A549 (cell line): ENCODE measurements around the gene KRT73. TPM values are rescaled to one million over a fixed set of nuclear protein-coding genes. Genes with fewer than 3 reads are reported as not detected.

Experiments
- ATAC-seq, 2 experiments: fragments of 200-7000 bp in 1 of 2; fragments of >200 bp in 1 of 2; cut with Nextera tagmentation in 1 of 2; cut with Tn5 transposase in 1 of 2; 3 replicates each; pipeline versions ENCODE4 v1.8.0 to v1.9.1; 2018 to 2020; ENCODE audit warnings: mild to moderate bottlenecking in 1 of 2, moderate library complexity in 1 of 2
- CTCF ChIA-PET: fragments of 300-600 bp; sonication (Branson Sonifier 250); formaldehyde crosslinking; extraction: SDS; loops from one replicate; lab custom pipeline; 2021; ENCODE audit warnings: antibody characterized with exemption, inconsistent platforms; lab: Yijun Ruan, JAX
- POLR2A ChIA-PET: fragments of 350-600 bp; formaldehyde crosslinking; extraction: SDS; loops from one replicate; lab custom pipeline; 2021; ENCODE audit warnings: antibody characterized with exemption, inconsistent platforms; lab: Yijun Ruan, JAX
- DNase-seq, 2 experiments: peaks; one replicate each; pipeline versions ENCODE4 v3.0.0 to v3.0.0-alpha.2; 2011 to 2016; ENCODE audit warnings: low read depth in 1 of 2, low spot score in 1 of 2
- FAIRE-seq: peaks from 2 replicates; lab custom pipeline; 2011; peaks lifted over from hg19 to GRCh38; lab: Jason Lieb, UNC
- H3K27ac ChIP-seq, 2 experiments: fragments of >200 bp; sonication (Bioruptor Twin); formaldehyde crosslinking; 3 replicates each; pipeline ENCODE4 v1.5.1; 2016 to 2017
- H3K4me1 ChIP-seq: fragments of >200 bp; sonication (Bioruptor Twin); formaldehyde crosslinking; 3 replicates; pipeline ENCODE4 v1.6.1; 2016
- H3K4me2 ChIP-seq: fragments of >200 bp; sonication (Bioruptor Twin); formaldehyde crosslinking; 3 replicates; pipeline ENCODE4 v1.6.1; 2016
- H3K4me3 ChIP-seq: fragments of >200 bp; sonication (Bioruptor Twin); formaldehyde crosslinking; 3 replicates; pipeline ENCODE4 v1.5.1; 2016
- H3K9me3 ChIP-seq: fragments of >200 bp; sonication (Bioruptor Twin); formaldehyde crosslinking; 3 replicates; pipeline ENCODE4 v1.6.1; 2016
- CBX2 ChIP-seq: fragments of 200-600 bp; sonication (generic); IDR thresholded peaks from 2 replicates; pipeline ENCODE4 v1.6.1; 2016; ENCODE audit warnings: low read depth, mild to moderate bottlenecking, borderline replicate concordance
- CBX8 ChIP-seq: fragments of 200-600 bp; sonication (generic); IDR thresholded peaks from 2 replicates; pipeline ENCODE4 v1.6.1; 2016
- CHD4 ChIP-seq: fragments of 200-600 bp; sonication (generic); IDR thresholded peaks from 2 replicates; pipeline ENCODE4 v1.6.1; 2016; ENCODE audit warnings: antibody characterized with exemption, mild to moderate bottlenecking, borderline replicate concordance
- EHMT2 ChIP-seq: fragments of 200-600 bp; sonication (generic); IDR thresholded peaks from 2 replicates; pipeline ENCODE4 v1.6.1; 2016; ENCODE audit warnings: antibody characterized with exemption, low read depth, mild to moderate bottlenecking, moderate library complexity
- ESRRA ChIP-seq: fragments of 150-350 bp; IDR thresholded peaks from 2 replicates; pipeline ENCODE4 v1.6.1; 2014; ENCODE audit warnings: mild to moderate bottlenecking, low read length, borderline replicate concordance
- FOSB ChIP-seq: fragments of 250-450 bp; sonication (Bioruptor Pico); IDR thresholded peaks from 2 replicates; pipeline ENCODE4 v1.5.0; 2020; ENCODE audit warnings: mild to moderate bottlenecking, moderate library complexity
- GATA3 ChIP-seq: IDR thresholded peaks from 2 replicates; pipeline ENCODE4 v1.6.1; 2012; ENCODE audit warnings: borderline replicate concordance
- HOXB13 ChIP-seq: fragments of 250-450 bp; sonication (Bioruptor Pico); IDR thresholded peaks from 2 replicates; pipeline ENCODE4 v1.5.0; 2020; ENCODE audit warnings: low read depth, mild to moderate bottlenecking, moderate library complexity
- HOXB5 ChIP-seq: fragments of 250-450 bp; sonication (Bioruptor Pico); IDR thresholded peaks from 2 replicates; pipeline ENCODE4 v1.5.0; 2020; ENCODE audit warnings: mild to moderate bottlenecking, moderate library complexity
- JUN ChIP-seq, 2 experiments: fragments of >200 bp; sonication (Bioruptor Twin); formaldehyde crosslinking; IDR thresholded peaks; 2 replicates in 1 of 2; 3 replicates in 1 of 2; pipeline ENCODE4 v1.6.1; 2016 to 2017
- MAFK ChIP-seq: fragments of 450-650 bp; IDR thresholded peaks from 2 replicates; pipeline ENCODE4 v1.6.1; 2014; ENCODE audit not compliant: partially characterized antibody
- RAD21 ChIP-seq, 2 experiments: fragments of >200 bp in 1 of 2; sonication (Bioruptor Twin) in 1 of 2; formaldehyde crosslinking in 1 of 2; IDR thresholded peaks in 1 of 2; conservative IDR thresholded peaks in 1 of 2; 2 replicates in 1 of 2; 3 replicates in 1 of 2; pipeline ENCODE4 v1.6.1; 2012 to 2018; ENCODE audit warnings: inconsistent platforms in 1 of 2
- RFX5 ChIP-seq: fragments of 450-650 bp; IDR thresholded peaks from 2 replicates; pipeline ENCODE4 v1.7.1; 2014; ENCODE audit warnings: antibody characterized with exemption, mild to moderate bottlenecking, moderate library complexity
- RNF2 ChIP-seq: fragments of 200-600 bp; sonication (generic); IDR thresholded peaks from 2 replicates; pipeline ENCODE4 v1.6.1; 2016; ENCODE audit warnings: low read depth, mild to moderate bottlenecking, antibody characterized with exemption, moderate library complexity, borderline replicate concordance
- SREBF2 ChIP-seq: fragments of 450-650 bp; IDR thresholded peaks from 2 replicates; pipeline ENCODE4 v1.6.1; 2014; ENCODE audit warnings: mild to moderate bottlenecking, moderate library complexity
- WGBS: methylation state at CpG from one replicate; pipeline ENCODE4 v1.1.6; 2017; ENCODE audit errors: missing lambda C conversion rate; 5-methylcytosine and 5-hydroxymethylcytosine counted together
- polyA plus RNA-seq, 4 experiments: library from polyadenylated mRNA; depleted of rRNA in 3 of 4; stranded (reverse); fragments of >200 nt; fragmentation: RNase III in 1 of 4; extraction: RNeasy Plus Mini Kit Qiagen cat#74134 plus additional on column Dnase treatment in 1 of 4; gene quantifications; 2 replicates in 3 of 4; 3 replicates in 1 of 4; pipeline ENCODE4 v1.2.3, GENCODE V29; 2011 to 2017
- TF ChIP-seq, protein P1 (sequence below): fragments of 250-450 bp; sonication (Bioruptor Pico); IDR thresholded peaks from 2 replicates; pipeline ENCODE4 v1.5.0; 2021; ENCODE audit warnings: mild to moderate bottlenecking, moderate library complexity, borderline replicate concordance
- TF ChIP-seq, protein P2 (sequence below): fragments of 250-450 bp; sonication (Bioruptor Pico); IDR thresholded peaks from 2 replicates; pipeline ENCODE4 v1.5.0; 2020; ENCODE audit warnings: low read depth, mild to moderate bottlenecking, moderate library complexity
- TF ChIP-seq, protein P3 (sequence below): fragments of 450-650 bp; IDR thresholded peaks from 2 replicates; pipeline ENCODE4 v1.6.1; 2014; ENCODE audit warnings: antibody characterized with exemption
- TF ChIP-seq, protein P4 (sequence below): fragments of >200 bp; sonication (Bioruptor Twin); formaldehyde crosslinking; IDR thresholded peaks from 3 replicates; pipeline ENCODE4 v1.5.1; 2016
- TF ChIP-seq, protein P5 (sequence below): fragments of >200 bp; sonication (Bioruptor Twin); formaldehyde crosslinking; IDR thresholded peaks from 2 replicates; pipeline ENCODE4 v1.6.1; 2016

Gene KRT73
- polyA plus RNA-seq, 2 of the 4 experiments (the other 2 are of a cell fraction) = not detected

DNA sequence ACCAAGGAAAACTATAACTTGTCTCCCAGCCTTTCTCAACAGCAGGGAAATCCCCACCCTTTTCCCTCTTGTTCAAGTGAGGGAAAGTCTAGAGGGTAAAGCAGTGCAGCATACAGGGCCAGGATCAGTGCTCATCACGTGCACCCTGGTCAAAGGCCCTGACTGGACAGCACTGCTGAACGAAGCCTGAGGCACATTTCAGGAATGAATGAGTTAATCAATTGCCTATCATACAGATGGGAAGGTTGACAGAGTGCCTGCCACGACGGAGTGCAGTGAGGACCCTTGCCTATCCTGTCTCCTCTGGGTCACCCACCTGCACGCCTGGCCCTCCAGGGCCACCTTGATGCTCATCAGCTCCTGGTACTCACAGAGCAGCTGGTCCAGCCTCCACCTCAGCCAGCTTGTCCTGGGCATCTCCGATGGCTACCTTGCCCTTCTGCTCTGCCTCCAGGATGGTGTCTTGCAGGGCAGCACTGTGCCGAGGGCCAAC is 11.7 kb upstream of the KRT73 start:
- Histone ChIP-seq H3K4me1 (no peaks in the 10 kb centered on the region), H3K4me2 (no peak overlapping the region), H3K4me3 (no peak overlapping the region), H3K9me3 (no peaks in the 10 kb centered on the region), H3K27ac (no peak overlapping the region)
- TF ChIP-seq, protein P1, sequence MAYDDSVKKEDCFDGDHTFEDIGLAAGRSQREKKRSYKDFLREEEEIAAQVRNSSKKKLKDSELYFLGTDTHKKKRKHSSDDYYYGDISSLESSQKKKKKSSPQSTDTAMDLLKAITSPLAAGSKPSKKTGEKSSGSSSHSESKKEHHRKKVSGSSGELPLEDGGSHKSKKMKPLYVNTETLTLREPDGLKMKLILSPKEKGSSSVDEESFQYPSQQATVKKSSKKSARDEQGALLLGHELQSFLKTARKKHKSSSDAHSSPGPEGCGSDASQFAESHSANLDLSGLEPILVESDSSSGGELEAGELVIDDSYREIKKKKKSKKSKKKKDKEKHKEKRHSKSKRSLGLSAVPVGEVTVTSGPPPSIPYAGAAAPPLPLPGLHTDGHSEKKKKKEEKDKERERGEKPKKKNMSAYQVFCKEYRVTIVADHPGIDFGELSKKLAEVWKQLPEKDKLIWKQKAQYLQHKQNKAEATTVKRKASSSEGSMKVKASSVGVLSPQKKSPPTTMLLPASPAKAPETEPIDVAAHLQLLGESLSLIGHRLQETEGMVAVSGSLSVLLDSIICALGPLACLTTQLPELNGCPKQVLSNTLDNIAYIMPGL (CRISPR knock-in tag) = no peak
- TF ChIP-seq, protein P2, sequence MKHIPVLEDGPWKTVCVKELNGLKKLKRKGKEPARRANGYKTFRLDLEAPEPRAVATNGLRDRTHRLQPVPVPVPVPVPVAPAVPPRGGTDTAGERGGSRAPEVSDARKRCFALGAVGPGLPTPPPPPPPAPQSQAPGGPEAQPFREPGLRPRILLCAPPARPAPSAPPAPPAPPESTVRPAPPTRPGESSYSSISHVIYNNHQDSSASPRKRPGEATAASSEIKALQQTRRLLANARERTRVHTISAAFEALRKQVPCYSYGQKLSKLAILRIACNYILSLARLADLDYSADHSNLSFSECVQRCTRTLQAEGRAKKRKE = no peak
- TF ChIP-seq RNF2 = no peak
- no peak for TF ChIP-seq RFX5
- TF ChIP-seq, protein P3, sequence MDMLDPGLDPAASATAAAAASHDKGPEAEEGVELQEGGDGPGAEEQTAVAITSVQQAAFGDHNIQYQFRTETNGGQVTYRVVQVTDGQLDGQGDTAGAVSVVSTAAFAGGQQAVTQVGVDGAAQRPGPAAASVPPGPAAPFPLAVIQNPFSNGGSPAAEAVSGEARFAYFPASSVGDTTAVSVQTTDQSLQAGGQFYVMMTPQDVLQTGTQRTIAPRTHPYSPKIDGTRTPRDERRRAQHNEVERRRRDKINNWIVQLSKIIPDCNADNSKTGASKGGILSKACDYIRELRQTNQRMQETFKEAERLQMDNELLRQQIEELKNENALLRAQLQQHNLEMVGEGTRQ = no peak
- no peak for TF ChIP-seq CBX2
- TF ChIP-seq, protein P4, sequence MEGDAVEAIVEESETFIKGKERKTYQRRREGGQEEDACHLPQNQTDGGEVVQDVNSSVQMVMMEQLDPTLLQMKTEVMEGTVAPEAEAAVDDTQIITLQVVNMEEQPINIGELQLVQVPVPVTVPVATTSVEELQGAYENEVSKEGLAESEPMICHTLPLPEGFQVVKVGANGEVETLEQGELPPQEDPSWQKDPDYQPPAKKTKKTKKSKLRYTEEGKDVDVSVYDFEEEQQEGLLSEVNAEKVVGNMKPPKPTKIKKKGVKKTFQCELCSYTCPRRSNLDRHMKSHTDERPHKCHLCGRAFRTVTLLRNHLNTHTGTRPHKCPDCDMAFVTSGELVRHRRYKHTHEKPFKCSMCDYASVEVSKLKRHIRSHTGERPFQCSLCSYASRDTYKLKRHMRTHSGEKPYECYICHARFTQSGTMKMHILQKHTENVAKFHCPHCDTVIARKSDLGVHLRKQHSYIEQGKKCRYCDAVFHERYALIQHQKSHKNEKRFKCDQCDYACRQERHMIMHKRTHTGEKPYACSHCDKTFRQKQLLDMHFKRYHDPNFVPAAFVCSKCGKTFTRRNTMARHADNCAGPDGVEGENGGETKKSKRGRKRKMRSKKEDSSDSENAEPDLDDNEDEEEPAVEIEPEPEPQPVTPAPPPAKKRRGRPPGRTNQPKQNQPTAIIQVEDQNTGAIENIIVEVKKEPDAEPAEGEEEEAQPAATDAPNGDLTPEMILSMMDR = no peak
- no peak for TF ChIP-seq RAD21 (conservative IDR thresholded peaks at IDR 0.05 in 1 of 2, IDR thresholded peaks at IDR 0.05 in 1 of 2)
- TF ChIP-seq JUN (IDR thresholded peaks at IDR 0.05) = no peak
- TF ChIP-seq MAFK = no peak
- TF ChIP-seq GATA3 = no peak
- TF ChIP-seq HOXB13 (CRISPR knock-in tag) = no peak
- TF ChIP-seq CBX8 = no peak
- TF ChIP-seq, protein P5, sequence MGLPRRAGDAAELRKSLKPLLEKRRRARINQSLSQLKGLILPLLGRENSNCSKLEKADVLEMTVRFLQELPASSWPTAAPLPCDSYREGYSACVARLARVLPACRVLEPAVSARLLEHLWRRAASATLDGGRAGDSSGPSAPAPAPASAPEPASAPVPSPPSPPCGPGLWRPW = no peak
- TF ChIP-seq FOSB (CRISPR knock-in tag) = no peak
- no peak for TF ChIP-seq EHMT2
- TF ChIP-seq HOXB5 = no peak
- TF ChIP-seq CHD4 = no peak
- FAIRE-seq (no peak), DNase-seq (no peak), ATAC-seq (no peak)
- WGBS = 60% methylated on average over 7 of the region's 7 CpGs
- ChIA-PET POLR2A (no interaction called here), CTCF (interaction anchor here (0.6 to 1.9 kb wide), 4 partner anchors 18 to 323 kb away, joined by 3 to 5 read pairs (median 3); no protein-coding TSS in a partner anchor)

DNA sequence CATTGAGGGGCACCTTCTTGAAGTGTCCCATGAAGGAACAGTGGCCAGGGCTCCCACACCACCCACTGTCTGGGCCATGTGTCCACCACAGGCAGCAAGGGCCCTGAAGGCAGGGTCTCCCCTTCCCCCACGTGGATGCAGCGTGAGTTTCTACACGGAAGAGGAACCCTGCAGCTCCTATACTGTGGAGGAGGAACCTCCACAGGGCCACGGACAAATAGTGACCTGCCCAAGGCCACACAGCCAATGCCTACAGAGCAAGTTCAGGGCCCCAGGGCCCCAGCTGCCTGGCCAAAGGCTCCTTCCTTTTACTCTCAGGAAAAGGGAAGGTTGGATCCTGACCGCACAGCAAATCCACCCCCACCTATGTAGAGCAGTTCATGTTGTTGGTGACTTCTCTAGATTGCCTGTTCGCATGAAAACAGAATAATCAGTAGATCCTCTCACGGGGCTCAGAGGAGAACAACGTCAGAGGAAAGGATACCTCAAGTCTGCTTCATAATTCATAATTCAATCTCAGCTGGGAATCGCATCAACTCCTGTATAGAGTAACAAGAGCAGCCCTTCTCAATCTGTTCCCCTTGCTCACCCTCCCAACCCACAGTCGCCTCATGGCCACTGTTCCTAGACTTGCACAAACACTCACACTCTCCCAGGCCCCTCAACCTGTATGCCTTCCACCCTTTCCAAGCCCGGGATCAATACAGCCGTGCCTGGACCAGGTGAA is 11.1 kb upstream of the KRT73 start:
- DNase-seq (no peak), ATAC-seq (no peak), FAIRE-seq (no peak)
- Histone ChIP-seq H3K27ac (no peak overlapping the region), H3K9me3 (no peaks in the 10 kb centered on the region), H3K4me2 (no peak overlapping the region), H3K4me3 (no peak overlapping the region), H3K4me1 (peaks cover 1% of the 10 kb centered on the region; the same call in 1 of the 3 replicates)
- POLR2A ChIA-PET = no interaction called here
- CTCF ChIA-PET = interaction anchor here (0.6 to 1.9 kb wide), 4 partner anchors 19 to 322 kb away, joined by 3 to 5 read pairs (median 3); no protein-coding TSS in a partner anchor
- 72% methylated on average over 10 of the region's 12 CpGs for WGBS
- TF ChIP-seq SREBF2 (no peak), ESRRA (no peak)
